ENCODE data around the gene SLC2A6. TPM values are rescaled to one million over a fixed set of nuclear protein-coding genes. Genes with fewer than 3 reads are reported as not detected.

SLC2A6 gene
- total and polyA plus RNA-seq, 11 donors = 1.8 to 10.4 (median 3.2) TPM

- DNase-seq (peak in 3 of 5 donors; percentile 27 to 61 (median 50)), ATAC-seq (peak; percentile 7 to 52 (median 30))
- TF ChIP-seq POLR2A (IDR thresholded peaks at IDR 0.05) (no peak), CTCF (IDR thresholded peaks at IDR 0.05) (no peak)
- Histone ChIP-seq H3K4me3 (no peak overlapping the region), H3K27ac (peak overlapping the region in 9 of 12 donors; percentile 17 to 75 (median 36)), H3K27me3 (peaks cover 0 to 2% (median 0%) of the 10 kb centered on the region in 9 donors), H3K36me3 (no peaks in the 10 kb centered on the region), H3K4me1 (peaks cover 0 to 23% (median 16%) of the 10 kb centered on the region in 12 donors), H3K9me3 (no peaks in the 10 kb centered on the region)
- intact Hi-C loops (cut with DNase I) = no loop called here
- 41 to 63% (median 49%) methylated on average over 27 to 33 of the region's 33 CpGs for WGBS, 4 donors
Measured at GRCh38 chr9:133492061-133493021, 13.4 kb upstream of the SLC2A6 start.

GRCh38 chr9:133491656-133491925 lies 12.7 kb upstream of the SLC2A6 start:
- H3K4me1 ChIP-seq = peaks cover 0 to 23% (median 16%) of the 10 kb centered on the region in 12 donors
- H3K36me3 ChIP-seq = no peaks in the 10 kb centered on the region
- no peaks in the 10 kb centered on the region for H3K9me3 ChIP-seq
- WGBS, 4 donors = 88 to 95% (median 94%) methylated on average over 8 of the region's 8 CpGs
- H3K4me3 ChIP-seq = no peak overlapping the region
- ATAC-seq (no peak), DNase-seq (peak in 2 of 5 donors; percentile 23 to 27)
- H3K27me3 ChIP-seq = peaks cover 0 to 1% (median 0%) of the 10 kb centered on the region in 9 donors
- TF ChIP-seq POLR2A (IDR thresholded peaks at IDR 0.05) (no peak), CTCF (IDR thresholded peaks at IDR 0.05) (no peak)
- intact Hi-C loops (cut with DNase I) = no loop called here
- peak overlapping the region in 6 of 12 donors; percentile 23 to 74 (median 36) for H3K27ac ChIP-seq

GRCh38 chr9:133490865-133491655 lies 12.2 kb upstream of the SLC2A6 start:
- Histone ChIP-seq H3K27me3 (no peaks in the 10 kb centered on the region), H3K27ac (no peak overlapping the region)

More at GRCh38 chr9:133490865-133491655, 12.2 kb upstream of the SLC2A6 start:
- TF ChIP-seq POLR2A (IDR thresholded peaks at IDR 0.05) (no peak), CTCF (IDR thresholded peaks at IDR 0.05) (no peak)
- Histone ChIP-seq H3K9me3 (no peaks in the 10 kb centered on the region), H3K4me1 (peaks cover 0 to 25% (median 17%) of the 10 kb centered on the region in 12 donors), H3K36me3 (no peaks in the 10 kb centered on the region), H3K4me3 (no peak overlapping the region)
- DNase-seq = peak in 3 of 5 donors; percentile 20 to 46 (median 21)
- no peak for ATAC-seq
- 83 to 90% (median 84%) methylated on average over 9 to 12 of the region's 12 CpGs for WGBS, 4 donors
- intact Hi-C loops (cut with DNase I) = no loop called here

Data from heart left ventricle (tissue), 16 donors.